Ovary (tissue), 9 donors: ENCODE data around the gene GFRA1. TPM values are rescaled to one million over a fixed set of nuclear protein-coding genes. Genes with fewer than 3 reads are reported as not detected.

Source experiments
- DNase-seq, 5 donors: peaks; one replicate each; pipeline ENCODE4 v3.0.0-alpha.2; 2019 to 2020
- H3K27ac ChIP-seq, 2 donors: fragments of 200-600 bp; one replicate each; pipeline versions ENCODE4 v1.5.1 to v1.8.0; 2019 to 2022
- H3K27me3 ChIP-seq: fragments of 200-600 bp; one replicate; pipeline ENCODE4 v1.8.0; 2022
- H3K36me3 ChIP-seq: fragments of 200-600 bp; sonication (generic); one replicate; pipeline ENCODE4 v1.5.1; 2019
- H3K4me1 ChIP-seq: one replicate; pipeline ENCODE4 v1.8.1; 2013; ENCODE audit warnings: mild to moderate bottlenecking, moderate library complexity; ENCODE audit not compliant: insufficient read depth
- H3K4me3 ChIP-seq: fragments of 200-600 bp; sonication (generic); one replicate; pipeline ENCODE4 v1.5.1; 2017
- H3K9me3 ChIP-seq, 2 donors: fragments of 200-600 bp in 1 of 2; sonication (generic) in 1 of 2; one replicate each; pipeline versions ENCODE4 v1.5.1 to v1.8.1; 2013 to 2019; ENCODE audit warnings: mild to moderate bottlenecking in 1 of 2, moderate library complexity in 1 of 2
- CTCF ChIP-seq, 3 donors: fragments of 450-650 bp in 2 of 3; fragments of 200-600 bp in 1 of 3; IDR thresholded peaks; one replicate each; pipeline versions ENCODE4 v1.5.1 to v1.8.0; 2016 to 2022; ENCODE audit warnings: antibody characterized with exemption in 3 of 3, mild to moderate bottlenecking in 1 of 3
- EP300 ChIP-seq: sonication (generic); formaldehyde crosslinking; IDR thresholded peaks from one replicate; pipeline ENCODE4 v1.6.1; 2017; ENCODE audit warnings: antibody characterized with exemption
- POLR2A ChIP-seq: fragments of 450-650 bp; IDR thresholded peaks from one replicate; pipeline ENCODE4 v1.6.1; 2017; ENCODE audit warnings: antibody characterized with exemption, mild to moderate bottlenecking, moderate library complexity
- WGBS, 3 donors: extraction: QIAGEN DNeasy Blood & Tissue Kit in 1 of 3; methylation state at CpG; one replicate each; pipeline versions ENCODE4 v1.1.5 to v1.1.7; 2013 to 2017; 5-methylcytosine and 5-hydroxymethylcytosine counted together
- intact Hi-C, 4 donors: fragments of 100-400 bp; cut with DNase I; formaldehyde crosslinking; loops; one replicate each; pipeline versions ENCODE4 v1.11.0 to v1.15.1; 2022 to 2023
- polyA plus RNA-seq, 2 donors: library from polyadenylated mRNA; stranded (reverse); fragments of 200-250 nt in 1 of 2; fragments of 350-450 nt in 1 of 2; fragmentation: Illumina TruSeq in 1 of 2; extraction: RNeasy Lipid Tissue Mini Kit (QIAGEN cat#74804) in 1 of 2; gene quantifications; one replicate each; pipeline ENCODE4 v1.2.3, GENCODE V29; 2013 to 2014
- total RNA-seq, 7 donors: library from RNA; depleted of rRNA in 2 of 7; stranded (reverse); fragments of >200 nt in 2 of 7; fragmentation: NEBNext Ultra II Directional in 3 of 7; extraction: Animal tissue kit (Norgen Biotek cat#: 25700) in 3 of 7; gene quantifications; one replicate each; pipeline versions ENCODE4 v1.1.0 to v1.2.4, GENCODE V29; 2016 to 2023
- donor health status: DM: no; HTN: no; CAD: no; lungs with moderate emphysema.
- donor health status: DM: no; HTN: no; CAD: no.
- donor health status: Bipolar disorder and iron deficiency.
- donor health status: DM: yes; HTN: yes; CAD: no.
- donor health status: DM: no; HTN: no; CAD: no.
- donor health status: DM: yes; HTN: yes; CAD: no.

Gene GFRA1
- total and polyA plus RNA-seq, 9 donors, result 3.1 to 28.4 (median 11.8) TPM

GRCh38 chr10:116147147-116147905 lies 125.7 kb downstream of the GFRA1 start:
- no peaks in the 10 kb centered on the region for H3K36me3 ChIP-seq
- intact Hi-C loops, result no loop called here
- DNase-seq, result no peak
- H3K27me3 ChIP-seq, result no peaks in the 10 kb centered on the region
- H3K27ac ChIP-seq, result no peak overlapping the region
- TF ChIP-seq EP300 (no peak), CTCF (IDR thresholded peaks at IDR 0.05) (no peak), POLR2A (no peak)
- 86 to 90% (median 87%) methylated on average over 15 of the region's 15 CpGs for WGBS, 3 donors
- no peaks in the 10 kb centered on the region for H3K9me3 ChIP-seq
- H3K4me1 ChIP-seq, result no peaks in the 10 kb centered on the region
- H3K4me3 ChIP-seq, result no peak overlapping the region

- intact Hi-C loops, result no loop called here
- WGBS, 3 donors, result 80 to 86% (median 86%) methylated on average over 3 of the region's 3 CpGs
- Histone ChIP-seq H3K9me3 (no peaks in the 10 kb centered on the region), H3K4me3 (no peak overlapping the region), H3K27me3 (no peaks in the 10 kb centered on the region), H3K36me3 (no peaks in the 10 kb centered on the region), H3K4me1 (no peaks in the 10 kb centered on the region), H3K27ac (no peak overlapping the region)
- no peak for TF ChIP-seq POLR2A
- no peak for TF ChIP-seq CTCF (IDR thresholded peaks at IDR 0.05)
- TF ChIP-seq EP300, result no peak
- DNase-seq, result no peak
These were observed 126.5 kb downstream of the GFRA1 start for GRCh38 chr10:116146372-116147140.

GRCh38 chr10:116143673-116144222 lies 129.3 kb downstream of the GFRA1 start:
- Histone ChIP-seq H3K9me3 (no peaks in the 10 kb centered on the region), H3K27me3 (no peaks in the 10 kb centered on the region), H3K36me3 (no peaks in the 10 kb centered on the region), H3K4me1 (no peaks in the 10 kb centered on the region), H3K27ac (no peak overlapping the region), H3K4me3 (no peak overlapping the region)
- no peak for DNase-seq
- intact Hi-C loops, result no loop called here
- 91 to 95% (median 94%) methylated on average over 4 of the region's 4 CpGs for WGBS, 3 donors
- TF ChIP-seq EP300, result no peak
- no peak for TF ChIP-seq POLR2A
- no peak for TF ChIP-seq CTCF (IDR thresholded peaks at IDR 0.05)

GRCh38 chr10:116141855-116142254 lies 131.2 kb downstream of the GFRA1 start:
- TF ChIP-seq CTCF (IDR thresholded peaks at IDR 0.05) (no peak), POLR2A (no peak), EP300 (no peak)
- H3K27ac ChIP-seq, result no peak overlapping the region
- H3K4me1 ChIP-seq, result no peaks in the 10 kb centered on the region
- H3K36me3 ChIP-seq, result no peaks in the 10 kb centered on the region
- no peak overlapping the region for H3K4me3 ChIP-seq
- DNase-seq, result no peak
- H3K9me3 ChIP-seq, result no peaks in the 10 kb centered on the region
- 81 to 87% (median 84%) methylated on average over 5 of the region's 5 CpGs for WGBS, 3 donors
- H3K27me3 ChIP-seq, result no peaks in the 10 kb centered on the region
- intact Hi-C loops, result no loop called here
